Esophagus squamous epithelium (tissue), 4 donors: Measurements from ENCODE around the gene ST6GAL1.

Experiments
- CTCF ChIP-seq, 6 experiments: fragments of 450-650 bp in 4 of 6; fragments of 200-600 bp in 2 of 6; sonication (generic) in 2 of 6; IDR thresholded peaks; one replicate each; pipeline ENCODE4 v1.5.1; 2016 to 2019; ENCODE audit warnings: antibody characterized with exemption in 6 of 6, mild to moderate bottlenecking in 4 of 6, moderate library complexity in 4 of 6
- POLR2A ChIP-seq, 4 donors: fragments of 450-650 bp; IDR thresholded peaks; one replicate each; pipeline ENCODE4 v1.6.1; 2017; ENCODE audit warnings: antibody characterized with exemption in 4 of 4, mild to moderate bottlenecking in 4 of 4, moderate library complexity in 3 of 4

GRCh38 chr3:186966406-186966805, 36.1 kb downstream of the ST6GAL1 start:
- TF ChIP-seq CTCF (IDR thresholded peaks at IDR 0.05): no peak
- no peak for TF ChIP-seq POLR2A (IDR thresholded peaks at IDR 0.05)
